Measurements from ENCODE around the gene GALNT18. TPM values are rescaled to one million over a fixed set of nuclear protein-coding genes. Genes with fewer than 3 reads are reported as not detected.

GALNT18 gene
- total and polyA plus RNA-seq, 2 donors (not counting 3 experiments of a cell fraction or from before 2014, with no cell fraction given): 0.17 to 0.18 TPM

- Histone ChIP-seq H3K36me3 (ENCODE audit: control insufficient read depth in 2 of 2, extremely low read depth in 1 of 2, insufficient read depth in 2 of 2, low read length in 2 of 2) (no peaks in the 10 kb centered on the region), H3K79me2 (ENCODE audit: control insufficient read depth, insufficient read depth, low read length) (no peaks in the 10 kb centered on the region), H4K20me1 (replicated peaks; ENCODE audit: control insufficient read depth, extremely low read depth, insufficient read depth, low read length) (no peaks in the 10 kb centered on the region), H3K9me3 (replicated peaks; ENCODE audit: control insufficient read depth, insufficient read depth, low read length) (no peaks in the 10 kb centered on the region), H3K9ac (replicated peaks; ENCODE audit: extremely low read depth, insufficient read depth, low read length) (no peak overlapping the region), H2AFZ (ENCODE audit: low read depth, low read length) (no peak overlapping the region), H3K27me3 (ENCODE audit: control insufficient read depth in 2 of 2, insufficient read depth in 2 of 2, low read length in 2 of 2) (peaks cover 0 to 2% of the 10 kb centered on the region in 2 experiments), H3K4me2 (ENCODE audit: insufficient read depth, low read length) (no peak overlapping the region), H3K27ac (ENCODE audit: insufficient read depth, low read depth, low read length) (no peak overlapping the region), H3K4me1 (ENCODE audit: control insufficient read depth, extremely low read depth, insufficient read depth, low read length) (no peaks in the 10 kb centered on the region), H3K4me3 (replicated peaks in 1 of 3; ENCODE audit: insufficient read depth in 1 of 3, low read depth in 1 of 3, low read length in 3 of 3) (no peak overlapping the region), H3K9me1 (replicated peaks; ENCODE audit: control insufficient read depth, extremely low read depth, insufficient read depth, low read length) (no peaks in the 10 kb centered on the region)
- ChIA-PET POLR2A (no interaction called here), CTCF (no interaction called here)
- DNase-seq (ENCODE audit: low read depth, low spot score) (no peak), FAIRE-seq (no peak)
- no peak for TF ChIP-seq MYC (IDR thresholded peaks at IDR 0.05; ENCODE audit: low read depth, low read length)
- TF ChIP-seq GATA2 (IDR thresholded peaks at IDR 0.05; ENCODE audit: insufficient read depth, insufficient read length, low read depth, low read length): no peak
- no peak for TF ChIP-seq FOS (IDR thresholded peaks at IDR 0.05; ENCODE audit: borderline replicate concordance, insufficient read depth, low read length)
- TF ChIP-seq JUN (IDR thresholded peaks at IDR 0.05; ENCODE audit: borderline replicate concordance, insufficient read depth, insufficient read length, low read depth): no peak
- TF ChIP-seq POLR2AphosphoS5 (IDR thresholded peaks at IDR 0.05; ENCODE audit: insufficient read depth, low read depth, low read length): no peak
- no peak for TF ChIP-seq EZH2 (IDR thresholded peaks at IDR 0.05; ENCODE audit: borderline replicate concordance, low read depth, low read length, severe bottlenecking)
- TF ChIP-seq MAX (IDR thresholded peaks at IDR 0.05; ENCODE audit: insufficient read depth, insufficient read length): no peak
- no peak for TF ChIP-seq POLR2A (IDR thresholded peaks at IDR 0.05; ENCODE audit: low read depth, low read length)
- TF ChIP-seq CTCF (IDR thresholded peaks at IDR 0.05; ENCODE audit: extremely low read depth in 1 of 2, insufficient read depth in 1 of 2, low read depth in 1 of 2, low read length in 2 of 2): no peak
- dilution Hi-C loops (cut with MboI; ENCODE audit: extremely low pct_ligation_motif_present, low sequenced_read_pairs) (no loop called here), intact Hi-C loops (cut with micrococcal nuclease) (no loop called here)
- no TSS peak for BruUV-seq (replicated peaks)
Measured at GRCh38 chr11:11344045-11344444, 277.8 kb downstream of the GALNT18 start.

All from endothelial cell of umbilical vein (primary cell).